GM18502 (cell line): Measurements from ENCODE around the gene MED13L.
"Not testable (repeated sequence)": the region's sequence is repeated elsewhere in the genome, so short reads cannot be mapped to it uniquely, and the experiment has no call there.

Source experiments
- ATAC-seq: cut with Tn5 transposase; IDR thresholded peaks from one replicate; pipeline ENCODE4 v1.9.1; 2021; ENCODE audit warnings: mild to moderate bottlenecking; ENCODE audit not compliant: unreplicated experiment, poor library complexity

The MED13L gene

GRCh38 chr12:116304621-116305020, 27.1 kb upstream of the MED13L start:
- no peak for ATAC-seq

DNA sequence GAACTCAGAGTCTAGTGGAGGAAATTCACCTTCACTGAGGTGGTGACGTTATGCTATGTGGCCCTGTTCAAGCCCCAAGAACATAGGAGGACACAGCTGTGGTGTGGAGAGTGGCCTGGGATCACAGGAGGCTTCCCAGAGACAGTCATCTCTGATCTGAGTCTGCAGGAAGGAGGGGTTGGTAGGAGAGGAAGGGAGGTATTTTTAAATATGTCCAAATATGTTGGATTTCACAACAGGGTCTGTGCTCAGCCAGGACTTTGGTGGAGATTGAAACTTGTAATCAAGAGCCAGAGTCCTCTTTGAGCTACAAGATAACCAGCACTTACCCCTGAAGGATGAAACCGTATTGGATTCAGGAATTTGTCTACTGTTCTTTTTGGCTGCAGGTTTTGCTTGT, 26.4 kb upstream of the MED13L start:
- no peak for ATAC-seq

DNA sequence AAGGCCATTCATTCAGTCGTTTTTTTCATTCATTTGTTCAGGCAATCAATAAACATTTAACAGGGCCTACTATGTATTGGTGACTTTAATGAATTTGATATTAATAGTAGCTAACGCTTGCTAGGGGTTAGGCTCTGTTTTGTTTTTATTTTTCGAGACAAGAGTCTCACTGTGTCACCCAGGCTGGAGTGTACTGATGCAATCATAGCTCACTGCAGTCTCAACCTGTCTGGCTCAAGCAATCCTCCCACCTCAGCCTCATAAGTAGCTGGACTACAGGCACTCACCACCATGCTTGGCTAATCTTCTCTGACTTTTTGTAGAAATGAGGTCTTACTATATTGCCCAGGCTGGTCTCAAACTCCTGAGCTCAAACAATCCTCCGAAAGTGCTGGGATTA, 25.6 kb upstream of the MED13L start:
- ATAC-seq, result no peak

GRCh38 chr12:116302166-116303058, 24.9 kb upstream of the MED13L start:
- no peak for ATAC-seq

GRCh38 chr12:116301621-116302020, 24.1 kb upstream of the MED13L start:
- no peak for ATAC-seq

GRCh38 chr12:116299665-116300328, 22.3 kb upstream of the MED13L start:
- no peak for ATAC-seq

DNA sequence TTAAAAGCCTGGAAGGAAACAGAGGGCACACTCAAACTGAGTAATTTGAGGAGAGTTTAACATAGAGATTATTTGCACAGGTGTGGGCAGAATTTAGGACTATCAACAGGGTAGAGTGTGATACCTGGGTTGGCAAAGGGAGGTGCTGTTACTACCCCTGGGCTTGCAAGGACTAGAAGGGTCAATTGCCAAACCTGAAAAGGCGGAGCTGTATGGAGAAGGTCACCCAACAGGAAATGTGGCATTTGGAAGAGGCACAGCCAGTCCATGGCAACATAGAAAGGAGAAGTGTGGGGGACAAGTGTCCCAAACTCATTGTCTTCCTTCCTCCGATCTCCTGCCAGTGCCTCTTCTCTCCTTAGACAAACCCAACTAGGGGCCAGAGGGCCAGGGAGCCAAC, 21.6 kb upstream of the MED13L start:
- no peak for ATAC-seq

- no peak for ATAC-seq
Measured at GRCh38 chr12:116298578-116298977, 21.1 kb upstream of the MED13L start.

GRCh38 chr12:116297224-116297834, 19.8 kb upstream of the MED13L start:
- ATAC-seq, result no peak

GRCh38 chr12:116295327-116296263, 18.1 kb upstream of the MED13L start:
- ATAC-seq, result no peak

DNA sequence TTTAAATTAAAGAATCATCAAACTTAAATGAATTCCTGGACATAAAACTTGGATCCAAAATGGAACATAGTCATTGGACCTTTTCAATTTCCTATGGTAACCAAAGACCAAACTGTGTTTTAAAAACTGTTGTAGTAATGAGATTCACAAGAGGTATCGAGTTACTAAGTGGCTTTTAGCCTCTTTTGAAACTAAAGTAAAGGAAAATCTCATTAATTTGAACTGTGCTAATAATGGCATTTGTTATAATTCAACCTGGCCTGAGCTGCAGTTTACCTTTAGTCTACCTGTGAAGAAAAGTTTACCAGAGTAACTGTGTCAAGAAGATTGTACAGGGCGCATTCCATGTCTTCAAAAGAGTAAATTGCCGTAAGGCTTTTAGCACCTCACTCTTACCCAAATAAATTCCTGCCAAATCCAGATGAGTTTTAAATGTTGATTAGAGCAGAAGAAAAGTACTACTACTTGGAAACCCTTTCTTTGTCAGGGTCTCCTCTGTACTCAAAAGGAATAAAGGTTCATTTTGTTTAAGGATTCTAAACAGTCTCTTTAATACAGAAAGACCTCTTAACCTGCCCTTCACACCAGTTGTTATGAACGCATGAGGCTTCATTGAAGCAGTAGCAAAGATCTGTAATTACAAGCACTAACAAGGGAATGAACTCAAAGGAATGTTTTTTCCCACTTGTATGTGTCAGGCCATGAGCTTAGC, 17.1 kb upstream of the MED13L start:
- no peak for ATAC-seq

- ATAC-seq, result no peak
Measured at GRCh38 chr12:116293687-116294453, 16.4 kb upstream of the MED13L start.

DNA sequence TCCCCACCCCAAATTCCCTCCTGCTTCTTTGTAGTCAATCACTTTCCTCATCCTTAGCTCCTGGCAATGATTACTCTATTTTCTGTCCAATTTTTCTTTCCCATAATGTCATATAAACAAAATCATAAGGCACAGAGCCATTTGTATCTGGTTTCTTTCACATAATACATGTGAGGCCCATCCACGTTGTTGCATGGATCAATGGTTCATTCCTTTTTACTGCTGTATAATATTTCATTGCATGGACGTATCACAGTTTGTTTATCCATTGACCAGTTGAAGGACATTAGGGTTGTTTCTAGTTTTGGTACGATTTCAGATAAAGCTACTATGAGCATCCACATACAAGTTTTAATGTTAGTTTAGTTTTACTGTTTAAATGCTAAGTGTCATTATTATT, 13.7 kb upstream of the MED13L start:
- ATAC-seq, result no peak

GRCh38 chr12:116288735-116289134, 11.2 kb upstream of the MED13L start:
- no peak for ATAC-seq

DNA sequence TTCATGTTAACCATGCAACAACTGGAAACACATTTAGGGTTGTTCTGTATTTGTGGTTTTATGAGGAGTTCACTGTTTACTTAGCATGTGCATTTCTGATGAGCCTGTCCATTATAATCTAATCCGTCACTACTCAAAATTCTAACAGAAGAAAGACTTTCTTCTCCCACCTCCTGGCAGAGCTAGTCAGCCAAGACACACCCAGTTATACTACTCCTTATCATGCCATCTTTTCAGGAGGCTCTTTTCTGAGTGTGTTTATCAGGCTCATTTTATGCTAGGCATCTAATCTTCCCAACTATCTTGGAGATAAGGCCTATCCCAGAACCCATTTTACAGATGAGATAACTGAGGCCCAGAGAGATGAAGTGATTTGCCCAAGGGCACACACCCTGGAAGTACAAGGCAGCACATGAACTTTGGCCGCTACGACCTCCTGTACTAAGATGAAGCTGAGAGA, 10.4 kb upstream of the MED13L start:
- ATAC-seq, result no peak

GRCh38 chr12:116284396-116284795, 6.9 kb upstream of the MED13L start:
- no peak for ATAC-seq

DNA sequence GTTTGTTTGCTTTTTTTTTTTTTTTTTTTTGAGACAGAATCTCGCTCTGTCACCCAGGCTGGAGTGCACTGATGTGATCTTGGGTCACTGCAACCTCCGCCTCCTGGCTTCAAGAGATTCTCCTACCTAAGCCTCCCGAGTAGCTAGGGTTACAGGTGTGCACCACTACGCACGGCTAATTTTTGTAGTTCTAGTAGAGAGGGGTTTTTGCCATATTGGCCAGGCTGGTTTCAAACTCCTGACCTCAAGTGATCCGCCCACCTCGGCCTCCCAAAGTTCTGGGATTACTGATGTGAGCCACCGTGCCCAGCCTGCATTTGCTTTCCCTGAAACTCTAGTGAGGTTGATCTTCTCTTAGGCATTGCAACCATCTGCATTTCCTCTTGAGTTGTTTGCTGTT, 6.4 kb upstream of the MED13L start:
- ATAC-seq, result not testable (repeated sequence)

- ATAC-seq, result no peak
Measured at GRCh38 chr12:116282371-116283286, 5.1 kb upstream of the MED13L start.
